H9 (cell line): ENCODE measurements around the gene CPEB2. TPM values are rescaled to one million over a fixed set of nuclear protein-coding genes. Genes with fewer than 3 reads are reported as not detected.

Experiments used
- DNase-seq: peaks from one replicate; pipeline ENCODE4 v3.0.0-alpha.2; 2017
- H2AFZ ChIP-seq: one replicate; pipeline ENCODE4 v1.6.1; 2013; ENCODE audit warnings: mild to moderate bottlenecking, low read length, control low read depth, moderate library complexity
- H2AK5ac ChIP-seq: 2 replicates; pipeline ENCODE4 v1.6.1; 2013; ENCODE audit warnings: low read length, control low read depth, mixed read lengths; ENCODE audit not compliant: insufficient read length
- H2BK120ac ChIP-seq: one replicate; pipeline ENCODE4 v1.6.1; 2013; ENCODE audit warnings: low read depth, mild to moderate bottlenecking, low read length, control low read depth, inconsistent platforms; ENCODE audit not compliant: poor library complexity, severe bottlenecking
- H2BK12ac ChIP-seq: 2 replicates; pipeline ENCODE4 v1.6.1; 2013; ENCODE audit warnings: low read length, control low read depth, mixed read lengths, low read depth; ENCODE audit not compliant: insufficient read length
- H2BK15ac ChIP-seq: 2 replicates; pipeline ENCODE4 v1.6.1; 2013; ENCODE audit warnings: low read depth, low read length, control low read depth
- H2BK20ac ChIP-seq: one replicate; pipeline ENCODE4 v1.6.1; 2013; ENCODE audit warnings: low read depth, mild to moderate bottlenecking, low read length, control low read depth, inconsistent platforms; ENCODE audit not compliant: poor library complexity, severe bottlenecking
- H2BK5ac ChIP-seq: 2 replicates; pipeline ENCODE4 v1.6.1; 2013; ENCODE audit warnings: low read length, control low read depth, mixed read lengths; ENCODE audit not compliant: insufficient read length
- H3K14ac ChIP-seq: 2 replicates; pipeline ENCODE4 v1.6.1; 2013; ENCODE audit warnings: low read length, control low read depth; ENCODE audit not compliant: insufficient read depth
- H3K18ac ChIP-seq: 2 replicates; pipeline ENCODE4 v1.6.1; 2013; ENCODE audit warnings: low read depth, mild to moderate bottlenecking, mixed read lengths, low read length, control low read depth; ENCODE audit not compliant: insufficient read length
- H3K23ac ChIP-seq: 2 replicates; pipeline ENCODE4 v1.6.1; 2013; ENCODE audit warnings: low read length, control low read depth, mixed read lengths, low read depth; ENCODE audit not compliant: insufficient read length
- H3K23me2 ChIP-seq: 2 replicates; pipeline ENCODE4 v1.6.1; 2013; ENCODE audit warnings: low read depth, mild to moderate bottlenecking, mixed read lengths, low read length, control low read depth; ENCODE audit not compliant: insufficient read length, poor library complexity, severe bottlenecking
- H3K27ac ChIP-seq: 2 replicates; pipeline ENCODE4 v1.5.1; 2013; ENCODE audit warnings: low read length, control low read depth, mixed read lengths, low read depth; ENCODE audit not compliant: insufficient read length
- H3K27me3 ChIP-seq: 2 replicates; pipeline ENCODE4 v1.6.1; 2013; ENCODE audit warnings: low read length, control low read depth, inconsistent platforms; ENCODE audit not compliant: insufficient read depth
- H3K4ac ChIP-seq: 2 replicates; pipeline ENCODE4 v1.6.1; 2013; ENCODE audit warnings: low read depth, mild to moderate bottlenecking, control low read depth, inconsistent platforms, low read length, moderate library complexity
- H3K4me1 ChIP-seq: 2 replicates; pipeline ENCODE4 v1.6.1; 2013; ENCODE audit warnings: low read length, control low read depth, inconsistent platforms; ENCODE audit not compliant: insufficient read depth
- H3K4me2 ChIP-seq: 2 replicates; pipeline ENCODE4 v1.6.1; 2013; ENCODE audit warnings: low read length, control low read depth, mixed read lengths; ENCODE audit not compliant: insufficient read length, insufficient read depth
- H3K56ac ChIP-seq: 2 replicates; pipeline ENCODE4 v1.6.1; 2013; ENCODE audit warnings: low read depth, mild to moderate bottlenecking, mixed read lengths, low read length, control low read depth; ENCODE audit not compliant: insufficient read length
- H3K79me1 ChIP-seq: 2 replicates; pipeline ENCODE4 v1.6.1; 2013; ENCODE audit warnings: low read depth, mild to moderate bottlenecking, moderate library complexity, low read length, control low read depth, inconsistent platforms; ENCODE audit not compliant: insufficient read depth, poor library complexity, severe bottlenecking
- H3K79me2 ChIP-seq: 2 replicates; pipeline ENCODE4 v1.6.1; 2013; ENCODE audit warnings: low read length, control low read depth, inconsistent platforms; ENCODE audit not compliant: insufficient read depth
- H3K9ac ChIP-seq: 2 replicates; pipeline ENCODE4 v1.6.1; 2013; ENCODE audit warnings: low read length, control low read depth, mixed read lengths; ENCODE audit not compliant: insufficient read length; ENCODE audit errors: extremely low read depth
- H3K9me3 ChIP-seq: one replicate; pipeline ENCODE4 v1.6.1; 2013; ENCODE audit warnings: low read depth, low read length, inconsistent platforms; ENCODE audit not compliant: control insufficient read depth
- H3T11ph ChIP-seq: one replicate; pipeline ENCODE4 v1.6.1; 2013; ENCODE audit warnings: mild to moderate bottlenecking, low read length, control low read depth, inconsistent platforms
- H4K20me1 ChIP-seq: one replicate; pipeline ENCODE4 v1.6.1; 2013; ENCODE audit not compliant: control insufficient read depth, insufficient read length, insufficient read depth
- H4K5ac ChIP-seq: 2 replicates; pipeline ENCODE4 v1.6.1; 2013; ENCODE audit warnings: low read depth, mild to moderate bottlenecking, mixed read lengths, low read length, control low read depth; ENCODE audit not compliant: insufficient read length
- H4K8ac ChIP-seq: replicated peaks from 2 replicates; pipeline ENCODE4 v1.6.1; 2013; ENCODE audit warnings: low read length, control low read depth, mixed read lengths, low read depth; ENCODE audit not compliant: insufficient read length
- H4K91ac ChIP-seq: 2 replicates; pipeline ENCODE4 v1.6.1; 2013; ENCODE audit warnings: low read depth, mild to moderate bottlenecking, moderate library complexity, mixed read lengths, low read length, control low read depth; ENCODE audit not compliant: insufficient read length
- H3K27ac Mint-ChIP-seq, 3 experiments: 2 replicates in 2 of 3; 3 replicates in 1 of 3; pipeline ENCODE4 v1.8.0; 2020 to 2021; ENCODE audit warnings: mixed read lengths in 3 of 3, mild to moderate bottlenecking in 1 of 3, moderate library complexity in 1 of 3
- H3K27me3 Mint-ChIP-seq: 2 replicates; pipeline ENCODE4 v1.8.0; 2021; ENCODE audit warnings: low read depth, mild to moderate bottlenecking, moderate library complexity, mixed read lengths
- H3K36me3 Mint-ChIP-seq, 3 experiments: 2 replicates in 2 of 3; 3 replicates in 1 of 3; pipeline ENCODE4 v1.8.0; 2020 to 2021; ENCODE audit warnings: low read depth in 3 of 3, mixed read lengths in 3 of 3; ENCODE audit not compliant: insufficient read depth in 1 of 3
- H3K4me1 Mint-ChIP-seq, 2 experiments: 2 replicates each; pipeline ENCODE4 v1.8.0; 2020; ENCODE audit warnings: mixed read lengths in 2 of 2
- H3K4me3 Mint-ChIP-seq, 2 experiments: 2 replicates in 1 of 2; 3 replicates in 1 of 2; pipeline ENCODE4 v1.8.0; 2020 to 2021; ENCODE audit warnings: mild to moderate bottlenecking in 2 of 2, mixed read lengths in 2 of 2, moderate library complexity in 1 of 2
- H3K9me3 Mint-ChIP-seq, 2 experiments: 2 replicates in 1 of 2; 3 replicates in 1 of 2; pipeline ENCODE4 v1.8.0; 2020; ENCODE audit warnings: mild to moderate bottlenecking in 2 of 2, mixed read lengths in 2 of 2, moderate library complexity in 1 of 2
- CTCF ChIP-seq: fragments of 200-600 bp; sonication (generic); conservative IDR thresholded peaks from 3 replicates; pipeline ENCODE4 v1.8.0; 2021; ENCODE audit warnings: antibody characterized with exemption, mild to moderate bottlenecking
- total RNA-seq: library from RNA; stranded (reverse); gene quantifications from 2 replicates; pipeline ENCODE4 v1.2.1, GENCODE V29; 2021

Gene CPEB2
- total RNA-seq, 1 experiment from 2014 or later = 1.8 TPM

GRCh38 chr4:15035159-15035558 is 32.9 kb downstream of the CPEB2 start:
- H3K27ac ChIP-seq = no peak overlapping the region
- no peak overlapping the region for H2BK120ac ChIP-seq

More at GRCh38 chr4:15035159-15035558, 32.9 kb downstream of the CPEB2 start:
- H4K5ac ChIP-seq = no peak overlapping the region
- H4K91ac ChIP-seq = no peak overlapping the region
- no peak overlapping the region for H3K14ac ChIP-seq
- H3K4me1 Mint-ChIP-seq = no peaks in the 10 kb centered on the region
- DNase-seq = no peak
- no peak overlapping the region for H3K4me2 ChIP-seq
- H3K56ac ChIP-seq = no peak overlapping the region
- H3K9me3 Mint-ChIP-seq = peaks cover 0 to 4% of the 10 kb centered on the region in 2 experiments; a peak in 2 of 5 replicates
- no peak overlapping the region for H2BK5ac ChIP-seq
- no peaks in the 10 kb centered on the region for H3K79me2 ChIP-seq
- no peak overlapping the region for H3K23ac ChIP-seq
- no peaks in the 10 kb centered on the region for H3K4me1 ChIP-seq
- no peak overlapping the region for H3K27ac Mint-ChIP-seq
- H2AFZ ChIP-seq = no peak overlapping the region
- peaks cover 5 to 21% (median 18%) of the 10 kb centered on the region in 3 experiments; a peak in 5 of 7 replicates for H3K36me3 Mint-ChIP-seq
- H4K8ac ChIP-seq = no peak overlapping the region
- H3K9me3 ChIP-seq = no peaks in the 10 kb centered on the region
- no peaks in the 10 kb centered on the region for H3K23me2 ChIP-seq
- H3T11ph ChIP-seq = no peak overlapping the region
- H4K20me1 ChIP-seq = no peaks in the 10 kb centered on the region
- H3K9ac ChIP-seq = no peak overlapping the region
- no peak overlapping the region for H2BK15ac ChIP-seq
- no peak overlapping the region for H2AK5ac ChIP-seq
- H3K4ac ChIP-seq = no peak overlapping the region
- no peak overlapping the region for H3K18ac ChIP-seq
- H3K27me3 ChIP-seq = no peaks in the 10 kb centered on the region
- H3K4me3 Mint-ChIP-seq = no peak overlapping the region
- no peak for TF ChIP-seq CTCF
- H2BK12ac ChIP-seq = no peak overlapping the region
- no peak overlapping the region for H2BK20ac ChIP-seq
- no peaks in the 10 kb centered on the region for H3K27me3 Mint-ChIP-seq
- H3K79me1 ChIP-seq = no peaks in the 10 kb centered on the region
